Lung microvascular endothelial cell (primary cell): ENCODE results near the gene MYL4. TPM values are rescaled to one million over a fixed set of nuclear protein-coding genes. Genes with fewer than 3 reads are reported as not detected.
"Not testable (repeated sequence)": the region's sequence is repeated elsewhere in the genome, so short reads cannot be mapped to it uniquely, and the experiment has no call there.

Source experiments
- DNase-seq, 2 donors: peaks; one replicate each; pipeline versions ENCODE4 v3.0.0 to v3.0.0-alpha.2; 2010; ENCODE audit warnings: low read depth in 2 of 2
- total RNA-seq: library from RNA; depleted of rRNA; stranded (reverse); fragments of >200 nt; gene quantifications from 2 replicates; pipeline ENCODE4 v1.2.1, GENCODE V29; 2014

Gene MYL4
- 0.40 and 0.65 TPM in 2 replicates for total RNA-seq

DNA sequence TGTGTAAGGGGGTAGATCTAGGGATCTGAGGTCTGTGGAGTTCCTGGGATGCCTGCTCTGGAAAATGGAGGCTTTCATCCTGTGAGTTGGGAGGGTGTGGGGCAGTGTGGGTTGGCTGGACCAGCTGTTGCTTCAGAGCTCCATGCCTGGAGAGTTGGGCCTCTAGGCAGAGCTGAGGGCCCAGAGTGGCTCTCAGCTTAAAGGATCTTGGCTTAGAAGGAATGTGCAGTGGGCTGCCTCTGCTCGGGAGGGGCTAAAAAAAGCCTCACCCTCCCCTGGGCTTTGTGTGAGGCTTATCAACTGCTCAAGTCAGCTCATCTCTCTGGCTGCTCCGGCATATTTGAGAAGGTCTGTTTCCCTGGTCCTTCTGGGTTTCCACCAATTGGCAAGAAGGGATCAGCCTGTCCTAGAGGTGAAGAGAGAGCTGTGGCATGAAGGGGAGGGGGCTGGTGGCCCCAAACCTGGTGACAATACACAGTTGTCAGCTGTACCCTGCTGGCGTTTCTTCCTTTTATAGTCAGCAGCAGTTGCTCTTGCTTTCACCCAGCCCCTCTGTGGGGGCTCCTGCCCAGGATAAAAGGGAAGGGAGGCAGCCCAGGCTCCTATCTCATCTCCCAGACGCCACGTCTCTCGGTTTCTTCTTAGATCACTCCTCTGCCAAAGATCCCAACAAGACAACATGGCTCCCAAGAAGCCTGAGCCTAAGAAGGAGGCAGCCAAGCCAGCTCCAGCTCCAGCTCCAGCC, at the start of gene MYL4:
Gene MYL4 (plus strand): TSS at position 605 of the 745 bp plus-strand sequence. CDS start 75 bp downstream, at position 680.
- DNase-seq, result no peak

DNA sequence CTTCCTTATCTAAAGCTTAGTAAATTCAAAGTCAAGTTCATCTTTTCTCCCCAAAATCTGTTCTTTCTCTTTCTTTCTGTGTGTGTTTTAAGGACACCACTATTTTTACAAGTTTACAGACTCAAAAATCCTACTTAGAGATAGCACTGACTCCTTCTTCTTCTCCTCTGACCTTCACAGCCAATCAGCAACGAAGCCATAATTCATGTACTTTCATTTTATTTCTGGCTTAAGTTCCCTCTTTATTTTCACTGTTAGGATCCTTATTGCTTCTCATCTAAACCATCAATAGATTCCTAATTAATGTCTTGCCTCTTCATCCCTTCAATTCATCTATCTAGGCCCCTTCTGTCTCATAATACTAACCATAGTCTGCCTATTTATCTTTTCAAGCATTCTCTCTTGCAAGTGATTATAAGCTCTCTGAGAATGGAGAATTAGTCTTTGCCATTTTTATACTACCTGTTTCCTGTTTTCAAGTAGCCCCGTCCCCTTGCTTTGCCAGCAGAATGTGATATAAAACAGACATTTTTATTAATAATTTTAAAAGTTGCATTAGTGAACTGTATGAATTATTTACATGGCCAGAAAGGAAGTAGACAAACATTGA, 47.0 kb upstream of the MYL4 start:
- peak; percentile 5 to 12 for DNase-seq

DNA sequence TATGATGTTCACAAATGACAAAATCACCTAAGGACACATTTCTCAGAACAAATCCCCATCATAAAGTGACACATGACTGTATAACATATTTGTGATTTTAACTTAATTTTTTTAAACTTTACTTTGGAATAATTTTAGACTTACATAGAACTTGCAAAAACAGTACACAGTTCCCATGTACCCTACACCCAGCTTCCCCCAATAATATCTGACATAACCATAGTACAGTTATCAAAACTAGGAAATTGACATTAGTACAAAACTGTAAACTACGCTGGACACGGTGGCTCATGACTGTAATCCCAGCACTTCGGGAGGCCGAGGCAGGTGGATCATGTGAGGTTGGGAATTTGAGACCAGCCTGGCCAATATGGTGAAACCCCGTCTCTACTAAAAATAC, 44.9 kb upstream of the MYL4 start:
- no peak for DNase-seq

DNA sequence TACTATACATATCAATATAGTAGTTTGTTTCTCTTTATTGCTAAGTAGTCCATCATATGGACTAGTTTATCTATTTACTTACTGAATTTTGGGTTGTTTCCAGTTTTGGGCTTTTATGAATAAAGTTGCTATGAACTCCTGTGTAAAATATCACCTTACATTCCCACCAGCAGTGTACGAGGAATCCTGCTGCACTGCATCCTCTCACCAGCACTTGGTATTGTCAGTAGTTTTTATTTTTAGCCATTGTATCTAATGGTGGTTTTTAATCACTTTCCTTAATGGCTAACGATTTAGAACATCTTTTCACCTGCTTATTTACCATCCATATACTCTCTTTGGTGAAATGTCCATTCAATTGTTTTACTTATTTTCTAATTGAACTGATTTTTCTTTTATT, 44.0 kb upstream of the MYL4 start:
- no peak for DNase-seq

DNA sequence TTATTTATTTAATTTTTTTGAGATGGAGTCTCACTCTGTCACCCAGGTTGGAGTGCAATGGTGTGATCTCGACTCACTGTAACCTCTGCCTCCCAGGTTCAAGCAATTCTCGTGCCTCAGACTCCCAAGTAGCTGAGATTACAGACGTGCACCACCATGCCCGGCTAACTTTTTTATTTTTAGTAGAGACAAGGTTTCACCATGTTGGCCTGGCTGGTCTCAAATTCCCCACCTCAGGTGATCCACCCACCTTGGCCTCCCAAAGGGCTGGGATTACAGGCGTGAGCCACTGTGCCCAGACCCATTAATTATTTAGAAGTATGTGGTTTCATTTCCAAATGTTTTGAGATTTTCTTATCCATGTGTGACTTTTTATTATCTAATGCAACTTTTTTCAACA, 42.3 kb upstream of the MYL4 start:
- not testable (repeated sequence) for DNase-seq

DNA sequence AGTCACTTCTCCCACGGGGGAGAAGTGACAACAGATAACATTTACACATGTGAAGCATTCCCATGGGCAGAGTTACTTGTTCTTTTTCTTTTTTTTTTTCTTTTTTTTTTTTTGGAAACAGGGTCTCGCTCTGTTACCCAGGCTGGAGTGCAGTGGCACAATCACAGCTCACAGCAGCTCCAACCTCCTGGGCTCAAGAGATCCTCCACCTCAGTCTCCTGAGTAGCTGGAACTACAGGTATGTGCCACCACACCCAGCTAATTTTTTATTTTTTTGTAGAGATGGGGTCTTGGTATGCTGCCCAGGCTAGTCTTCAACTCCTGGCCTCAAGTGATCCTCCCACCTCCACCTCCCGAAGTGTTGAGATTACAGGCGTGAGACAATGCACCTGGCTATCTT, 40.3 kb upstream of the MYL4 start:
- DNase-seq, result not testable (repeated sequence)

DNA sequence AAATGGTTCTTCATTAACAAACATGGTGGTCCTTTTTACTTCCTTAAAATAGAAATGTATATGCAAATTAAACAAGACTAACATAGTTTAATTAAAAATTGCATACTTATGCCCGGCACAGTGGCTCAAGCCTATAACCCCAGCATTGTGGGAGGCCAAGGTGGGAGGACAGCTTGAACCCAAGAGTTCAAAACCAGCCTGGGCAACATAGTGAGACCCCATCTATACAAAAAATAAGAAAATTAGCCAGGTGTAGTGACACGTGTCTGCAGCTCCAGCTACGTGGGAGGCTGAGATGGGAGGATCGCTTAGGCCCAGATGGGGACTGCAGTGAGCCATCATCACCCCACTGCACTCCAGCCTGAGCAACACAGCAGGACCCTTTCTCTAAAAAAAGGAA, 38.4 kb upstream of the MYL4 start:
- DNase-seq, result no peak

DNA sequence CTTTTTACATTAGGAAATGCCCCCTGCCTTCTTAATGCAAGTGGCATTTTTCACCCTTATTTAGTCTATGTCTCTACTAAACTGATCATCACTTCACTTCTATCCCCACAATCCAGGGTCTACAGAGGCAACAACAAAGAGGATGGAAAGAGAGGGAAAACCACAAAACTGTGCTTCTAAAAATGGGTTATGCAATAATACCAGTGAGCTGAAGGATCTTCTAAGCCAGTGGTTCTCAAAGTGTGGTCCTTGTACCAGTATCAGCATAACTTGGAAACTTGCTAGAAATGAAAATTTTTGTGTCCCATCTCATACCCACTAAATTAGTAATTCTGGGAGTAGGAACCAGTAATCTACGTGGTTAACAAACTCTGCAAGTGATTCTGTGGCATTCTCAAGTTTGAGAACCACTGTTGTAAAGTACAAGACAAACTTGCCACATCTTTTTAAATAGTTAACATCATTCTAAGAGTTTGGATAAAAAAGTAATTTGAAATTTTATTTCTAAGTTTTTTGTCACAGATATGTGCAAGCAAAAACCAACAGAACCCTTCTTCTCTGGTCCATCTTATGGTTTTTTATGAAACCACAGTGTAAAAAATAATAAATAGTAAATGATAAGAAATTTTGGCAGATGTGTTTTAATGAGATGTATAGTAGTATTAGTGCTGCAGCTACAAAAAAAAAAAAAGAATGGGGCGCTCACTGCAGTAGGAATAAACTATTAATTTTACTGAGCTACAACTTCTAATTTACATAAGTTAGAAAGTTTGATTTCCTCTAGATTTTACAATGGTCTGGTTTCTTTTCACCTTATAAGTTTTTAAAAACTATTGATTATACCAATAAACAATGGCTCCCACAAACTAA, 36.2 kb upstream of the MYL4 start:
- DNase-seq, result no peak

DNA sequence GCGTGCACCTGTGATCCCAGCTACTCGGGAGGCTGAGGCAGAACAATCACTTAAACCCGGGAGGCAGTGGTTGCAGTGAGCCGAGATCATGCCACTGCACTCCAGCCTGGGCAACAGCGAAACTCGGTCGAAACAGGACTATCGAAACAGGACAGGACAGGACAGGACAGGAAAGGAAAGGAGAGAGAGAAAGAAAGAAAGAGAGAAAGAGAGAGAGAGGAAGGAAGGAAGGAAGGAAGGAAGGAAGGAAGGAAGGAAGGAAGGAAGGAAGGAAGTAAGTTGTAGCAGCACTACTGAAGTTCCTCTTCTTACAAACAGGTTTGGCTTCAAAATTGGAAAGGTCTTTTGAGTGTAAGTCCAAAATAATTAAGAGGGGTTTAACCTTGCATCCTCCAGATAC, 34.3 kb upstream of the MYL4 start:
- not testable (repeated sequence) for DNase-seq

DNA sequence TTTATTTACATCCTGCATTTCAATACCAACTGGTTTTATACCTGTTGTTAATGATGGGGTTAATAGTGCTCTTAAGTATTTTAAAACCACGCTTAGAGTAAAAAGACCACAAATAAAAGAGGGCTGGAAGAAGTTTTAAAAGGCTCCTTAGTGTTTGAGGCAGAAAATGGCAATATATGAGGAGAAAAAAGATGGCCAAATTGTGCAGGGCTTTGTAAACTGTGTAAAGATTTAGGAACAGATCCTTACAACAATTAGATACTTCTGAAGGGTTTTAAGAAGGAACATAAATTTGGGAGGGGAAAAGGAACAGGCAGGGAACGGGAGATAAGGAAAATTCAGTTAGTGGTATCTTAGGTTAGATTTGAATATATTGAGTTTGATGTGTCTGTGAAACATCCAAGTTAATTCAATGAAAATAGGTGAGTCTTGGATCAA, 32.7 kb upstream of the MYL4 start:
- no peak for DNase-seq

DNA sequence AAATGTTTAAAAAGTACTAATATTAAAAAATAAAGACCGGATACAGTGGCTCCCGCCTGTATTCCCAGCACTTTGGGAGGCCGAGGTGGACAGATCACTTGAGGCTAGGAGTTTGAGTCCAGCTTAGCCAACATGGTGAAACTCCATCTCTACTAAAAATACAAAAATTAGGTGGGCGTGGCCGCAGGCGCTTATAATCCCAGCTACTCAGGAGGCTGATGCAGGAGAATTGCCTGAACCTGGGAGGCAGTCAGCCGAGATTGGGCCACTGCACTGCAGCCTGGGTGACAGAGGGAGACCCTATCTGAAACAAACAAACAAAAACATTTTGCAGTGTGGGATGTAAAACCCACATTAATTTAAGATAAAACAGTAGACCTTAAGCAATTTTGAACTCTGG, 31.9 kb upstream of the MYL4 start:
- no peak for DNase-seq

DNA sequence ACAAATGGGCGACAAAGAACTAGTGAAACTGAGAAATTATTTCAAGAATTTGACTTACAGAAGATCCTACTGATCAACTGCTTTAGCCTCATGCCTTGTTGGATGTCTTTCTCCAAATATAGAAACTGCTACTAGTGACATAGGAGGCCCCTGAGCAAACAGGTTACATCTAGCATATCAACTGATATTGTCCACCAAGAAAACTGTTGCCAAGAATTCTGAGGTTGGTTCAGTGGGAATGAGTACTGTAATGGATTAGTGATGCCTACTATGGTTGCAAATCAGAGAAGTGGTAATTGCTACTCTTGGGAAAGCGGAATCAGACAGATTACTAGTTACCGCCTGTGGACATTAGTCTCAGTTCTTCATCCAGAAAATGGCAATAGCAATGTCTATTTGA, 30.0 kb upstream of the MYL4 start:
- DNase-seq, result no peak

DNA sequence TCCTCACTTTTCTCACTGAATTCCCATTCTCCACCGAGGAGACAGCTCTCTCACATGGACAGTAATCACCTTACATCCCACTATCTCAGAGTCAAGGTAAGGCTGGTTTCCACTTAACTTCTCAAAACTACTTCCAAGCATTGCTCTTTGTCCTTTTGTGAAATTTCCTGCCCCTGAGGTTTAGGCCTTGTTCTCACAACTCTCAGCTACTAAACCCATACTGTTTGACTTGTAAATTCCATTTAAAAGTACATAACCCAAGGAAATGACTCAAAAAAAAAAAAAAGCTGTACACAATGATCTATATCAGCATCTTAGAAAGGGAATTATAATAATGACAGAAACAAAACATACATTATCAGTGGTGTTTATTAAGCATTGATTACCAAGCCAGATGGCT, 28.8 kb upstream of the MYL4 start:
- DNase-seq, result peak in 1 of 2 donors; percentile 25

DNA sequence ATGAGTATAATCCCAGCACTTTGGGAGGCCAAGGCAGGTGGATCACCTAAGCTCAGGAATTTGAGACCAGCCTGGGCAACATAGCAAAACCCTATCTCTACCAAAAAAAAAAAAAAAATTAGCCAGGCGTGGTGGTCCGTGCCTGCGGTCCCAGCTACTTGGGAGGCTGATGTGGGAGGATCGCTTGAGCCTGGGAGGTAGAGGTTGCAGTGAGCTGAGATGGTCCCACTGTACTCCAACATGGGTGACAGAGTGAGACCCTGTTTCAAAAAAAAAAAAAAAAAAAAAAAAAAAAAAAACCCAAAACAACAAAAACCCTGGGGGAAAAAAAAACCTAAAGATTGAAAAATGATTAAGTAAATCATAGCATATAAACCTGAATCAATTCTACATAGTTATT, 28.2 kb upstream of the MYL4 start:
- DNase-seq, result not testable (repeated sequence)

DNA sequence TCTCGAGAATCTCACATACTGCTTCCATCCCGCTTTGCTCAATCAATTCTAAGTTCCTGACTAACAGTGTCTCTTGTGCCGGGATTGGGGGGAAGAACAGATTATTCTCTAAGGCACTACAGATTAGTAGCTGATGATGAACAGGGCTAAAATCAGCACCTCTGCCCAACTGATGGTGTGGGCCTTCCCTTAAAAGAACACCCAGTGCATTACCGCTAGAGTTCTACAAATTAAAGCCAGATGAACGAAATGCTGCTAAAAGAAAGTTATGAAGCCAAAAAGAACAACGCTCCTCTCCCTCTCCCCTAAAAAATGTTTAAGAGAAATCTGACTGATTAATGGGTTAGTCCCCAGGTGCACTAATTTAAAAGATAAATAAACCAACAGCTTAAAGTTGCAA, 24.5 kb upstream of the MYL4 start:
- no peak for DNase-seq

DNA sequence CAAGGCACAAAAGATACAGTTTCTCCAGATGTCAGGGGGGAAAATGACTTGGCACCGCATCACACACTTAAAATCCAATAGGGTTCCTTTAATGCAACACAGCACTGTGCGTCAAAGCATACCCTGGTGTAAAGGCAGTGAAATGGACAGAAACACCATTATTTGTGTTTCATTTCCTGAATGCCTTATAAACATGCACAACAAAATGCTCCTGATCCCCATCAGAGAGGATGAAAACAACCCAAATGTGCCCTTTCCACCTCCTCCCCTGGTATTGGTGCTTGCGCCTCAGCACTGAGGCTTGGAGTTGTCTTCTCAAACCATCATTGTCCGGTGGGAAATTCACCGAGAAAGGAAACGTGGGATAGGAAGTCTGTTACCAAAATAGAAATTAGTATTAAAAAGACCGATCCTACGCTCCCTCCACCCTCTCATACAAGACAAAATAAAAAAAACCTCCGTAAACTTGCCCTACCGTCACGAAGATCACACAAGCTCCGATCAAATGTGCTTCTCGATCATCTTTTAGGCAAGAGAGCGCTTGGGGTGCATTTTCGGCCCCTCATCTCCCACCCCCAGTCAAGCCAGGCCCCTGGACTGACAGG, 20.8 kb upstream of the MYL4 start:
- DNase-seq, result peak in 1 of 2 donors; percentile 71

DNA sequence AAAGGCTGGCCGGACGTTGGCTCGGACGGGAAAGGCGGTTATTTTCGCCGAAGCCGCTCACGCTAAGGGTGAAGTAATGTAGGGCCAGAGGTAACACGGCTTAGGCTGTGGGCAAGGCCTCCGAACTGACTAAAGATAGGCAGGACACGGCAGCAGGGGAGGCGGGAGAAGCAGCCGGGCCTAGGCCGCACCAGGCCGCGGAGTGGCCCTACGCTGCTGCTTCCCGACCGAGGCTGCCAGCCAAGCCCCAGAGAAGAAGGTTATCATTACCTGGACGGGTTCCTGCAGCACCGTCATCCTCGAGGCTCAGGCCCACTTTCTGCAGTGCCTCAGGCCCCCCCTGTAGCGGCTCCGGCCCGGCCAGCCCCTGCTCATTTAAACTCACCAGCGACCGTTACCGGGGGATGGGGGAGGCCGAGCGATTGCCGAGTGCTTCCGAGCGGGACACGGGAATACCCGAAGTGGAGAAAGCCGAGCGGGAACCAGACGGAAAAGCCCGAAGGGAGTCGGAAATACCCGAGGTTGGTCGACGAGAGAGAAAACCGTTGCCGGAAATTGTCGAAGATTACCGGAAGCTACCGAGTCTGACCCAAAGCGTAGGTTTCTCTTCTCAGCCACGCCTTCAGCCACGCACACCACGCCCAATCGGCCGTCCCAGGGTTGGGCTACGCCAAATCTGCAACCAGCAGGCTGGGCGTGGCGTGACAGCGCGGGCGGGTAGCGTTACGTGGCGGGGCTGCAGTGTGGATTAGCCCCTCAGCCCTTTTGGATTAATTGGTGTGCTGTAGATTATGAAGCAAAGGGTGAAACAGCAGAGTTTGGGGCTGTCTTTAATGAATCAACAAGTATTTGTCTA, 20.0 kb upstream of the MYL4 start, which contains the start of gene CDC27:
Gene CDC27 (minus strand): TSS at position 420 of the 856 bp plus-strand sequence. CDS start 123 bp downstream, at position 297.
- peak; percentile 98 for DNase-seq

DNA sequence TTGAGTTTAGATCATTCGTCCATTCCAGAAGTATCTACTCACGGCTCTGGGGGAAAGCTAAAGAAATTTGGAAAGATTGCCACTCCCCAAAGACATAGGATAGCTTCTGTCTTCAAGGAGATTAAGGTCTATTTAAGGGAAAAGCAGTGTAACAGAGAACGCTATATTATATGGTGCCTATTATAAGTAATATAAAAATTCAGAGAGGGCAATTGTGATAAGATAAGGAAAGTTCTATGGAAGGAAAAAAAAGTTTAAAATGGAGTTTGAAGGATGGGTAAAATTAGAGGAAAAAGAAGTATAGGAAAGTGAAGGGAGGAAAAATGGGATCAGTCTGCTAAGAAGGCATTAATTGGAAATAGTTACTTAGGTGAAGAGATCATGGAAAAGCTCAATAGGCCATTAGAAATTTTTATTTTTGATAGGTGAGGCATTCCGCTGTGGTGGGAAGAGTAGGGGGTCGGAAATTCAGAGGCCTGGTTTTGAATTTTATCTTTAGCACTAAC, 19.4 kb upstream of the MYL4 start:
- DNase-seq, result no peak

DNA sequence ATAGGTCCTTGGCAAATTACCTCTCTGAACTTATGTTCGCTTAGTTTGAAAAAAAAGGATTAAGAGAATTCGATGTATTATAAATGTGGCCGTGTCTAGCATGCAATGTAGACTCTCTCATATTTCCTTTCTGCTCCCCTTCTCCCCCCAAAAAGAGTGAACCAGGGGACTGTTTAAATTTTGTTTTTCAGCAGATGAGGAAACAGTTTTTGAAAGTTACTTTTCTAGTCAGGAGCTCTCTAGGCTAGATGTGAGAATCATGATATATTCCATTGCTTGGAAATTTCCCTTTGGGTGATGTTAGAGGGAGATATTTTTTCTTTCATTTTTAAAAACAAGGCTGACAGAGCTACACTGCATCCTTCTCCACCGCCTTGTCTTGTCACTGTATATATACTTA, 18.9 kb upstream of the MYL4 start:
- no peak for DNase-seq

DNA sequence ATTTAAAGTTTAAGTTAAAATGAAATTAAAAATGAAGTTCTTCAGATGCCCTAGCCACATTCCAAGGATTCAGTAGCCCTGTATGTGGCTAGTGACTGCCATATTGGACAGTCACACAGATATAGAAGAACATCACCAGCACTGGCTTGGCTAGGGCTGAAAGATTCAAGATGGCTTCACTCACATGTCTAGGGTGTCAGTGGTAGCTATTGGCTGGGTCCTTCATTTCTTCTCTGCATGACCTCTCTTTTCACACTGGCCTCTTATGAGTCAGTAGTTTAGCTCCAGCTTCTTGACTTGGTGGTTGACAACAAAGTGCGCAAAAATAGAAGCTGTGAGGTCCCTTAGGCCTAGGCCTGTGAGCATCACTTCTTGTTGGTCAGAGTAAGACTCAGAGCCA, 18.4 kb upstream of the MYL4 start:
- DNase-seq, result no peak

DNA sequence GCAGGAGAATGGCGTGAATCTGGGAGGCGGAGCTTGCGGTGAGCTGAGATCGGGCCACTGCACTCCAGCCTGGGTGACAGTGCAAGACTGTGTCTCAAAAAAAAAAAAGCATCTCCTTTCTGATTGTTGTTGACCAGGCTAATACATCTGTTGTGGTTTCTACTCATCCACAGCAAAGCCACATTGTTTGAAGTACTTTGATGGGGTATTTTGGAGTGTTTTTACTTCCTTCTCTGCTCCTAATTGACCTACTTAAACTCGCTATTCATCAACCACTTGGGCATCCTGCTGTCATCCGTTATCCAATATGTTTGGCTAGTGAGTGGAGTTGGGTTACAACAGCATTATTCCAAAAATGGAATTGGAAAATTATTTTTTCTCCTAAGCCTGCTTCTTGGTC, 16.6 kb upstream of the MYL4 start:
- DNase-seq, result peak in 1 of 2 donors; percentile 6
